Kidney epithelial cell (primary cell): ENCODE measurements around the gene PHOSPHO1. TPM values are rescaled to one million over a fixed set of nuclear protein-coding genes. Genes with fewer than 3 reads are reported as not detected.

Experiments used
- DNase-seq: peaks from one replicate; pipeline ENCODE4 v3.0.0-alpha.2; 2010; ENCODE audit warnings: low read depth
- H3K27me3 ChIP-seq: 2 replicates; pipeline ENCODE4 v1.6.0; 2011; ENCODE audit warnings: low read length; ENCODE audit not compliant: control insufficient read depth, insufficient read depth
- H3K36me3 ChIP-seq: 2 replicates; pipeline ENCODE4 v1.5.1; 2011; ENCODE audit warnings: low read length; ENCODE audit not compliant: control insufficient read depth, insufficient read depth
- H3K4me3 ChIP-seq: 2 replicates; pipeline ENCODE4 v1.5.1; 2011; ENCODE audit warnings: low read depth, mild to moderate bottlenecking, control low read depth, low read length
- total RNA-seq: library from RNA; depleted of rRNA; stranded (reverse); fragments of >200 nt; gene quantifications from 2 replicates; pipeline ENCODE4 v1.2.3, GENCODE V29; 2015
- TF ChIP-seq, protein P1 (sequence below): IDR thresholded peaks from 2 replicates; pipeline ENCODE4 v1.5.1; 2011; ENCODE audit warnings: mild to moderate bottlenecking, moderate library complexity, low read length, control low read depth, inconsistent platforms; ENCODE audit not compliant: insufficient read depth, poor library complexity, severe bottlenecking

Gene PHOSPHO1
- total RNA-seq, 1 donor from 2014 or later = not detected

DNA sequence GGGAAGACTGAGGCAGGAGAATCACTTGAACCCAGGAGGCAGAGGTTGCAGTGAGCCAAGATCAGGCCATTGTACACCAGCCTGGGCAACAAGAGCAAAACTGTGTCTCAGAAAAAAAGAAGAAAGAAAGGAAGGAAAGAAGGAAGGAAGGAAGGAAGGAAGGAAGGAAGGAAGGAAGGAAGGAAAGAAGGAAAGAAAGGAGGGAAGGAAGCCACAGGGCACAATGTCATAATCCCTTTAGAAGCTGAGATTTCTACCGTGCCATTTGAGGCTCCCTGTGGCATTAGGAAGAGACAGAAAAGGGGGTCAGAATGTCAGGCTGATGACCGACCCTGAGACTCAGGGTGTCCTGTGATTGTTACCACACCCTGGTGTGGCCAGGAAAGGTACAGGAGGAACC, 26.8 kb downstream of the PHOSPHO1 start:
- H3K27me3 ChIP-seq = no peaks in the 10 kb centered on the region
- no peak for DNase-seq
- TF ChIP-seq, protein P1, sequence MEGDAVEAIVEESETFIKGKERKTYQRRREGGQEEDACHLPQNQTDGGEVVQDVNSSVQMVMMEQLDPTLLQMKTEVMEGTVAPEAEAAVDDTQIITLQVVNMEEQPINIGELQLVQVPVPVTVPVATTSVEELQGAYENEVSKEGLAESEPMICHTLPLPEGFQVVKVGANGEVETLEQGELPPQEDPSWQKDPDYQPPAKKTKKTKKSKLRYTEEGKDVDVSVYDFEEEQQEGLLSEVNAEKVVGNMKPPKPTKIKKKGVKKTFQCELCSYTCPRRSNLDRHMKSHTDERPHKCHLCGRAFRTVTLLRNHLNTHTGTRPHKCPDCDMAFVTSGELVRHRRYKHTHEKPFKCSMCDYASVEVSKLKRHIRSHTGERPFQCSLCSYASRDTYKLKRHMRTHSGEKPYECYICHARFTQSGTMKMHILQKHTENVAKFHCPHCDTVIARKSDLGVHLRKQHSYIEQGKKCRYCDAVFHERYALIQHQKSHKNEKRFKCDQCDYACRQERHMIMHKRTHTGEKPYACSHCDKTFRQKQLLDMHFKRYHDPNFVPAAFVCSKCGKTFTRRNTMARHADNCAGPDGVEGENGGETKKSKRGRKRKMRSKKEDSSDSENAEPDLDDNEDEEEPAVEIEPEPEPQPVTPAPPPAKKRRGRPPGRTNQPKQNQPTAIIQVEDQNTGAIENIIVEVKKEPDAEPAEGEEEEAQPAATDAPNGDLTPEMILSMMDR = no peak
- no peak overlapping the region for H3K4me3 ChIP-seq
- no peaks in the 10 kb centered on the region for H3K36me3 ChIP-seq

DNA sequence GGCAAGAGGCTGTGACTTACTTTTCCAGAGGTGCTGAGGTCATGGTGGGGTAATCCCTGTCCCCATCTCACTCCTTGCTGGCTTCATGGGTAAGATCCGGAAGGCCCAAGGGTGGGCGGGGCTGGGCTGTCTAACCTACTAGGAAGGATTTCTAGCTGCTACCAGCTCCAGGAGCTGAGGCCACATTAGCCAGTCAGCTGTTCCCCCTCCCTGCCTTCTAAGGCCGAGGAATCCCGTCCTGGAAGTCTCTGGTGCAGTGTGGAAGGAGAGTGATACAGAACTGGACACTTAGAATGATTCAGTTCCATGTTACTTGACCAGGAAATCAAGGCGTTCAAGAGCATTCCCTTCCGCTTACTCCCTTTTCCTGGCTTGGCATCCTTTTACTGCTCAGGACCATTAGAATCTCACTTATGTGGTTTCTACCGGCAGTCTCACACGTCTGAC, 29.1 kb downstream of the PHOSPHO1 start:
- no peaks in the 10 kb centered on the region for H3K27me3 ChIP-seq
- no peak overlapping the region for H3K4me3 ChIP-seq
- TF ChIP-seq, protein P1 = no peak
- no peak for DNase-seq
- H3K36me3 ChIP-seq = no peaks in the 10 kb centered on the region

DNA sequence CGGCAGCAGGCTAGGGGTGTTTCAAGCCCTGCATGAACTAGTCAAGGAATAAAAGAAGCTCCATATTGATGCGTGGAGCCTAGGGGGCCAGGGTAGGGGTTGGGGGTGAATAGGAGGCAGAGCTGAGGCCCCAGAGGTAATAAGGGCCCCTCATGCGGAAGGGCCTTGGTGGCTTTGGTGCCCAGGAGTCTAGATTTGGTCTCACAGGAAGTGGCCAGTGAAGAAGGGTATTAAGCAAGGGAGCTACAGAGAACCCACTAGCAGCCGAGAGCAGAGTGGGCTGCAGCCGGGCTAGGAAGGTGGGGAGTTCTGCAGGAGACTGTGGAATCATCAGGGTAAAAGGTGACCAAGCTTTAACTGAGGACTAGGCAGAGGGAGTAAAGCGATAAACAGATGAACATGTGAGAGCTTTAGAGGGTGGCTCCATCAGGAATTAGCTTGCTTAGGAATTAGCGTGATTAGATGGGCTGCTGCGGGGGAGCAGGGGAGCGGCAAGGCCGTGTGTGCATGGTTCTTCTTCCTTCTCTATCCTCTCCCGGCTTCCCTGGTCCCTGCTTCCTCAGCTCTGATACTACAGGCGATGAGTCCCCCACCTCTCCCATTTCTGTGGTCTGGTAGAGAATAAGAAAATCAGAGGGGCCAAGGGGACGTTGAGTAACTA, 30.0 kb downstream of the PHOSPHO1 start:
- no peak for DNase-seq
- Histone ChIP-seq H3K4me3 (no peak overlapping the region), H3K36me3 (no peaks in the 10 kb centered on the region), H3K27me3 (no peaks in the 10 kb centered on the region)
- TF ChIP-seq, protein P1 = no peak

DNA sequence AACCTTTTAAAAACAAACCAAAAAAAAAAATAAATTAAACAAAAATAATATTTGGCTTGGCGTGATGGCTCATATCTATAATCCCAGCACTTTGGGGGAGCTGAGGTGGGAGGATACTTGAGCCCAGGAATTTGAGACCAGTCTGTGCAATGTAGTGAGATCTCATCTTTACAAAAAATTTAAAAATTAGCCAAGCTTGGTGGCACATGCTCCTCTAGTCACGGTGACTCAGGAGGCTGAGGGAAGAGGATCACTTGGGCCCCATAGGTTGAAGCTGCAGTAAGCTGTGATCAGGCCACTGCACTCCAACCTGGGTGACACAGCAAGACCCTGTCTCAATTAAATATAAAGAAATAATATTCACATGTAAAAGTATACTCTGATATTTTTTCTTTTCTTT, 32.4 kb downstream of the PHOSPHO1 start:
- H3K4me3 ChIP-seq = no peak overlapping the region
- no peaks in the 10 kb centered on the region for H3K36me3 ChIP-seq
- DNase-seq = no peak
- TF ChIP-seq, protein P1 = no peak
- no peaks in the 10 kb centered on the region for H3K27me3 ChIP-seq

DNA sequence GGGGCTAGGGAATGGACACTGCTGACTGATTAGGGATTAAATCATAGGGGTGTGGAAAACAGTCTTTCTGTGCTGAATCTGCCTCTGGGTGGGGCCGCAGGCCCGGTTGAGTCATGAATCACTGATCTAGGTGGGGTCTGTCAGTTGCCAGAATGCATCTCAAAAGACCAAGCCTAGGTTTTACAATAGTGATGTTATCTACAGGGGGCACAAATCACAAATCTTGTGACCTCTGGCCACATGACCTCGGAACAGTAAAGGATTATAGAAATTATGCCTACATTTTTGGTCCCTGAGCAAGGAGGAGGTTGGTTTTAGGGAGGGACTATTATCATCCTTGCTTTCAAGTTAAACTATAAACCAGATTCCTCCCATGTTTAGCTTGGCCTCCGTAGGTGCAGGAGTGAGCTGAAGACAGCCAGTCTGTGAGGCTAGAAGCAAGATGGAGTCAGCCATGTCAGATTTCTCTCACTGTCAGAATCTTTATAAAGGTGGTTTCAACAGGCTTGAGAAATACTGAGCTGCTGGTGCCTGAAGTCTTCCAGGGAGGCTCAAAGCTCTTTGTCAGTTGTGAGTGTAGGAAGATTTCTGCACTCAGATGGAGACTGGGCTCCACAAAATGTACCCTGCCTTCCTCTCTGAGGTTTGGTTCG, 33.1 kb downstream of the PHOSPHO1 start:
- Histone ChIP-seq H3K27me3 (no peaks in the 10 kb centered on the region), H3K36me3 (no peaks in the 10 kb centered on the region), H3K4me3 (no peak overlapping the region)
- TF ChIP-seq, protein P1 = no peak
- DNase-seq = no peak

DNA sequence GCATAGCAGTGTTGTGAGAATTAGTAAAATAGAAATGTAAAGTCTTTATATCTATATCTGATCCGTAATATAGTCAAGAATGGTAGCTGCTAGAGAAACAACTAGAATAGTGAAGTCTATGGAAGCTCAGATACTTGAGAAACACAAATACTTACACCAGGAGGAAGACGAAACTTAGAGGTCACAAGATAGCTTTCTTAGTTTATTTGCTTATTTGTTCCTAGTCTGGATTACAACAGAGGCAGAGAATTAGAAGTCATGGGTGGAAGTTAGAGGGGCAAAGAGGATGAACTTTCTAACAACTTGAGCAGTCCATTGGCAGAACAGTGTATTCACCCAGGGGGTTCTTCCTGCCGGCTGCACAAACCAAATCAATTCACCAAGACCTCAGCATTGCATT, 34.1 kb downstream of the PHOSPHO1 start:
- no peak for DNase-seq
- H3K4me3 ChIP-seq = no peak overlapping the region
- H3K36me3 ChIP-seq = no peaks in the 10 kb centered on the region
- no peaks in the 10 kb centered on the region for H3K27me3 ChIP-seq
- TF ChIP-seq, protein P1 = no peak
